HG03066 (cell line): ENCODE results near the gene SYT13.
"Not testable (repeated sequence)": the region's sequence is repeated elsewhere in the genome, so short reads cannot be mapped to it uniquely, and the experiment has no call there.

Source experiments
- ATAC-seq: cut with Tn5 transposase; IDR thresholded peaks from one replicate; pipeline ENCODE4 v1.9.1; 2021; ENCODE audit warnings: low read depth; ENCODE audit not compliant: unreplicated experiment

Gene SYT13

DNA sequence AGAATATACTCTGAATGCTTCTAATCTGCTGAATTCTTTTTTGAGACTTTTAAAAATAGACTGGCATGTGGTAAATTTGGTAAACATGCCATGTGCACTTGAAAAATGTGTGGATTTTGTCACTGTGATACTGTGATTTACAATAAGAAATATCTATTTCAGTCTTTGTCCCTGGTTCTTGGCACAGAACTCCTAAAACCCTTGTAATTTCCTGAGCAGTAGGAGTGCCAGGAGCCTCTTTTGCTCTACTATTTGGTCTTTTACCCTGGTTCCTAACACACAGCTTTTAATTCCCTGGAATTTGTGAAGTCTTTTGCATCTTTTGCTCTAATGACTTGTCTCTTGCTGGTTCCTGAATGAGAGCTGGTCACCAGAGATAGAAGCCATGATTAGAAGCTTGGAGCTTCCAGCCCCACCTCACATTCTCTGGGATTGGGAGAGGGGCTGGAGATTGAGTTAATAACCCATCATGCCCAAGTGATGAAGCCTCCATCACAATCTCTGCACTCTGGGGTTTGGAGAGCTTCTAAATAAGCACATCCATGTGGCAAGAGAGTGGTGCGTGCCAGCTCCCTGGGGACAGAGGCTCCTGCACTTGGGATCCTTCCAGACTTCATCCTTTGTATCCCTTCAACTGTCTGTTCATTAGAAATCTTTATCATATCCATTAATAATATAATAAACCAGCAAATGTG lies 27.2 kb upstream of the SYT13 start:
- ATAC-seq: no peak

DNA sequence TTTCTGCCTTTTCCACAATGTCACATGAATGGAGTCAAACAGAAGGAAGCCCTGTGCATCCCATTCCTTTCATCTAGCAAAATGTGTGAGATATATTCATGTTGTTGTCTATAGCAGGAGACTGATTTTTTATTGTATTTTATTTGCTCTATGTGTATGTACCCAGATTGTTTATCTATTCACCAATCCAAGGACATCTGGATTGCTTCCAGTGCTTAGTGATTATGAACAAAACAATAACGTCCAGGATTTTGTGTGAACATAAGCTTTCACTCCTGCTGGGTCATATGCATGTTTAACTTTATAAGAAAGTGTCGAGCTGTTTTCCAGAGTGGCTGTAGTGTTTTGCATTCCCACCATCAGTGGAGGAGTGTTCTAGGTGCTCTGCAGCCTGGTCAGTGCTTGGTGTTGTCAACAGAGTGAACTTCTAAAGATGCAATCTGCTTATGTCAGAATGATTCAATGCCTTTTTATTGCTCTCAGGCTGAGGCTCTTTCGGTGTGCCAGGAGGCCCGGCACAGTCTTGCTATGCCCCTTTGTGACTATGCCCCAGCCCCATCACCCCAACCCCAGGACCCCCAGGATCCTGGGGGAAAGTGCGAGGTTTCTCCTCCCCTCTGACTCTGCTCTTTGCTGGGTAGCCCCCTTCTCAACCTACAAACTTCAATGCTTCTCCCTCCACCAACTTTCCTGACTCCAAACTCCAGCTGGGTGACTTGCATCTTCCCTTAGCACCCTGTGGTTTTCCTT lies 19.9 kb upstream of the SYT13 start:
- ATAC-seq: no peak

DNA sequence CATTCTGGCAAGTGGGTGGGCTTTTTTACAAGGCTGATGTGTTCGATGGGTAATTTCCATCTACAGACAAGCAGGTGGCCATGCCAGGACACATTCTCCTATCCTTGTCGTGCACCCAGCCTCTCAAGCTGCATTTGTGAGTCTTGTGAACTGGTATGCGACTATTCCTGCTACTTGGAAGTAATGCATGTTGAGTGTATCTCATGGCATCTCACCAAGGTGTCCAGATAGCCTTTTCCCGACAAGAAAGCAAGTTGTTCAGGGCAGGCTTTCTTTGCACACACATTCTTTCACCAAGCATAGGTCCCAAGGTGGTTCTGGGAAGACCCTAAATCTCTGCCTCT lies 18.8 kb upstream of the SYT13 start:
- ATAC-seq: no peak

DNA sequence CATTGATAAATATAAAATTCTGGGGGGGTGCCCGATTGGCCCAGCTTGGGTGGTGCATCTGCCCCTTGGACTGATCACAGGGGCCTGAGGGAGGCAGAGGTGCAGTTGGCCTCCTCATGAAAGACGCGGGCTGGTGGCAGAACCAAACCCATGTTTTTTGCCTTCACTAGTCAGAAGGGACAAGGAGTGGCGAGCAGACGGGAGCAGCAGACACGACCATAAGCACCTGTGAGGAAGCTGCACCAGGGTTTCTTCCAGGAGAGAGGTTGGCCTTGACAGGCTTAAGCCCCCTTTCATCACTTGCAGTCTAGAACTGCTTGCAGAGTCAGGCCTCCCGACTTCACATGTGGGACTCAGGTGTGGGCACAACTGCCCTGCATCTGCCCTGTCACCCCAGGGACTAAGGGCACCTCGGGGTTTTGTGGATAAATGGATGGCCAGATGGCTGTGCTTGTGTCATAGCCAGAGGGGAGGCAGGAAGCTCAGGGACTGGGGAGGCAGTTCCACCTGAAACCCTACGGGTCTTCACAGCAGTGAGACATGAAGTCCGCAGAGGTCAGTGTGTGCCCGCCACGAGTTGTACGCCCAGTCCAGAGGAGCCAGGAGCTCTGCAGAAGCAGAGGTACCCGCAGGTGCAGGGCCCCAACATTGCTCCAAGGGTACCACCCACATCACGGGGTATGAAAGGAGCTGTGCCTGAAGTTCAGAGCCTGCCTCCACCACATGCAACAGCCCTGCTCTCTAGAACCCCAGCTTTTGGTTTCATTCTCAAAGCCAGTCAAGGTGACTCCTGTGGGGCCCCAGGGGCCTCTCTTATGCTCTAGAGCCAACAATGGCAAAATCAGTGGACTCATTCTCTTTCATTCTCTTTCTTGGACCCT lies 18.2 kb upstream of the SYT13 start:
- no peak for ATAC-seq

DNA sequence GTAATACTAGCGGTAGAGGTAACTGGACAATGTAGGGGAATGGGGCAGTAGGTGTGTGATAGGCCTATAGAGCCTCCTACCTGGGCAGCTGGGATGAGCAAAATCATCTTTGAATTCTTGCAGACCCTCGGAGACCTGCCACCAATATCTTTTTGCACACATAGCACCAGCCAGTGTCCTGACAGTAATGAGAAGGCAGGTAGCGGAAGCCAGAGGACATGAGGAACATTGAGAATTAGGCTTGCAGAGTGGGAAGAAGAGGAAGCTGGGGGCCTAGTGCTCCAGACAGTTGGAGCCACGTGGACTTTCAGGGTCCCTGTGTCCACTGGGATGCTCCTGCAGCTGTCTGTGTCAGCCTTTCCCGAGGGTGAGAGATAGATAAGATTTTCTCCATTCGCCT lies 17.2 kb upstream of the SYT13 start:
- no peak for ATAC-seq

DNA sequence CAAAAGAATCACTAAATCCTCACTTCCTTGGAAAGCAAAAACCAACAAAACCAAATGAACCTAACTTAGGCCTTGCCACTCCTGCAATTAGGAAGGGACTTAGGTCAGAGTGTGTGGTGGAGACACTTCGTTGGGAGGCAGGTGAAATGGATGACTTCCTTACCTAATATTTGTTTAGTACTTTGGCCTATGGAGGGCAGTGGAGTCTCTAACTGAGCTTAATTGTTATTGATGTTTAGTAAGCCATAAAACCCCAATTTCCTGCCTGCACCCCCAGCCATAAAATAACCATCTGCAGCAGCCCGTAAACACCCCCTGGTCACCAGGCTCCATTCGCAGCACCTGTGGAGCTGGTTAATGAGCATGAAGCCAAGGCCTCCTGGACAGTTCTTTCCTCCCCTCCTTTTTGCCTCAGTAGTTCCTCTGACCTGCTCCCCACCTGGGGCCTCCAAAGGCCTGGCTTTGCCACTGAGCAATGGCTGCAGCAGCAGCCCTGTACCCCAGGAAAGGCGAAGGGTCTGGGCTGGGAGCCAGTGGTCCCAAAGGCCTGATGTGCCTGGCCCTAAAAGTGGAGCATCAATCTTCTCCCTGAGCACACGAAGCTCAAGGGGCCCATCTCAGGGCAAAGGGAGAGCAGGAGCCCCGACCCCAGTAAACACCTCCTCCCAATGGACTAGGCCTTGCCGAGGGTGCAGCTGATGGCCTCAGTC lies 15.6 kb upstream of the SYT13 start:
- ATAC-seq: no peak

DNA sequence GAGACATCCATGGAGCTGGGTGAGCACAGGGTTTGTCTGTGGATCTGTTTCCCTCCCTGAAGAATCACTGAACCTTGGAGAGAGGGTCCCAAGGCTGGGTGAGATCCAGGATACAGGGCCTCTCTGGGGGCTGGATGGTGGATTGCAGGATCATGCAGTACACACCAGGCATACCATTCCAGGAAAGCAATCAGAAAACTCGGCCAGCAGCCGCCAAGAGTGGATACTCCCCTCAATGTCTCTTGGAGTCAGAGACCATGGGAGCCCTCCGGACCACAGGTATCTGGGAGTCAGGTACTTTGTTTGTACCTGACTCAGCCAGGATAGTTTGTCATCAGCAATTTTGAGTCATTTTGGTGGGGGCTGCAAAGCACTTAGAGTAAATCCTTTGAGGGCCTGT lies 14.6 kb upstream of the SYT13 start:
- no peak for ATAC-seq

DNA sequence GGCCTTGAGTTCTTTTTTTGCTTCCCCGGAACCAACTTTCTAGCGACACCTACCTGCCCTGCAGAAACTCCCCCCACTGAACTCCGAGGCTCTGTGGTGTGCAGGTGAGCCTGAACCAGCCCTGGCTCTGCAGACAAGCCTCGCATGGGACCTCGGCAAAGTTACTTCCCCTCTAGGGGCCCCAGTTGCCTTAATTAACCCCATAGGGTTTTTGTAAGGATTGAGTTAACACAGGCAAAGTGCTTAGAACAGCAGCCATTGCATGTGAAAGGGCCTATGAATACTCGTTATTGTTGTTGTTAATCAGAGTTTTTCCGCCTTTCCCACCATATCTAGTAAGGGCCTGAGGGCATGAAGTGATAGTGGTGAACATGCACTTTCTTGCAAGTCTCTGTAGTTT lies 12.6 kb upstream of the SYT13 start:
- ATAC-seq: no peak

DNA sequence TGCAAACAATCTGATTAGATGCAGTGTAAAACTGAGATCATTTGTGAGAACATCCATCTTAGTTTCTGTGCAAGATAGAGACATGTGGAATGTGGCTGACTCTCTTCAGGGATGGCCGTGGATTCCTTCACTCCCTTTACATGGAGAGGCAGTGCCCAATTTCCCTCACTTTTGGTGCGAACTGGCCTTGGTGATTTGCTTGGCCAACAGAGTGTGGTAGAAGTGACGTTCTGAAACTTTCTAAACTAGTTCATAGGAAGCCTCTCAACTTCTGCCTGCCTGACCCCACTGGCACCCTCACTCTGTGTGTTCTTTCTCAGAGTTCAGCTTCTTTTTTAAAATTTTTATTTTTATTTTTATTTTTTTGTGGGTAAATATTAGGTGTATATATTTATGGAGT lies 9.9 kb upstream of the SYT13 start:
- no peak for ATAC-seq

DNA sequence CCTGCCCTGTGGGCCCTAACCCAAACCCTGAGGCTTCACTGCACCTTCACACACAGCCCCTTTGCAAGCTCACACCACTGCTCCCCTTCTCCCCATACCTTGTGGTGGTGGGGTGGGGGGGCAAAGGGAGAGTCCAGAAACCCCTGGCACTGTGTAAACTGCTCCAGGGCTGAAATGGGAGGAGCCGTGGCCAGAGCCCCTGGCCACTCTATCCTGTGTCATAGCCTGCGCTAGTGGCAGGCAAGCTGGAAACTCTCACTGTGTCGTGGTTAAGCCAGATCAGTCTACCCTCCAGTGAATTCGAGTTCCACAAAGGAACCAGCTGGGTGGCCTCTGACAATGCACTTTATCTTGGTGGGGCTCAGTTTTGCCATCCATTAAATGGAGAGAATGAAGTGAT lies 8.4 kb upstream of the SYT13 start:
- no peak for ATAC-seq

DNA sequence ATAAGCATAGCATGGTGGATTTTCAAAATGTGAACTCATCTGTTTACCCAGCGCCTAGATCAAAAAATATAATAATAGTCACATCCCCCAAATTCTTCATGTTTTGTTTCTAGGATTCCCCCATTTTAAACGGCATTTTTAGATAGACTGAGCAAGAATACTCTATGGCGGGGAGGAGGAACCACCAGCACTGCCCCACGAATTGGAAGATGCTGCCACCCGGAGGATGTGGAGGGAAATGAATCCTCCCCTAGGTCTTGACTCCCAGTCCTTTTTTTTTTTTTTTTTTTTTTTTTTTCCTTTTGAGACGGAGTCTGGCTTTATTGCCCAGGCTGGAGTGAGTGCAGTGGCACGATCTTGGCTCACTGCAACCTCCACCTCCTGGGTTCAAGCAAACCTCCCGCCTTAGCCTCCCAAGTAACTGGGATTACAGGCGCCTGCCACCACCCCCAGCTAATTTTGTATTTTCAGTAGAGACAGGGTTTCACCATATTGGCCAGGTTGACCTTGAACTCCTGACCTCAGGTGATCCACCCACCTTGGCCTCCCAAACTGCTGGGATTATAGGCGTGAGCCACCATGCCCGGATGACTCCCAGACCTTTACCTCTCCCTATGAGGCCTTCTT lies 7.5 kb upstream of the SYT13 start:
- ATAC-seq: not testable (repeated sequence)

DNA sequence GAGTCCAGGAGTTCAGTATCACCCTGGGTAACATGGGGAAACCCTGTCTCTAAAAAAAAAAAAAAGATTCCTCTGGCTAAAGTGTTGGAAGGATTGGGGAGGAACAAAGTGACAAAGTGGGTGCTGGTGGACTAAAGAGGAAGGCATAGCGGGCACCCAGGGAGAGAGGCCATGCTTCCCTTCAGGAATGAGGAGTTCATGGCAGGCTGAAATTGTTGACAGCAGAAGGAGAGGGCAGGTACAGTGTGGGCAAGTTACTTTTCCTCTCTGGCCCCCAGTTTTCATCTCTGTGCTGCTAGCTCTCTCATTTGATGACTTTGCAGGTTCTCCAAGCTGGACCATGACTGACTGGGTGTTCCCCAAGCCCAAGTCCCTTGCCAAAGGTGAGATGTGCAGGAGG lies 4.4 kb upstream of the SYT13 start:
- ATAC-seq: no peak

DNA sequence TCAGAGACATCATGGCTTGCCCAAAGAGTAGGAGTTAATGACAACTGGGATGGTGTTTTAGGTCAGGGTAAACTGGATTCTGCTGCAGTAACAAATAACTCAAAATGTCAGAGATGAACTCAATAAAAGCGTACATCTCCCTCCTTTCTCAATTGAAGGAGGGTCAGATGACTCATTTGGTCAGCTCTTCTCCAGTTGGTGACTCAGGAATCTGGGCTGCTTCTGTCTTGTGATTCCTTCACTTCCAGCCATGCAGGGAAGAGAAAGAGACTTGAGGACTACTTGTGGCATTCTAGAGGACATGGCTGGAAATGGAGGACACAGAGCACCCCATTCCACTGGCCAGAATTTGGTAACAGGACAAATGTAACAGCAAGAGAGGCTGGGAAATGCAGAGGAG lies 3.2 kb upstream of the SYT13 start:
- no peak for ATAC-seq

DNA sequence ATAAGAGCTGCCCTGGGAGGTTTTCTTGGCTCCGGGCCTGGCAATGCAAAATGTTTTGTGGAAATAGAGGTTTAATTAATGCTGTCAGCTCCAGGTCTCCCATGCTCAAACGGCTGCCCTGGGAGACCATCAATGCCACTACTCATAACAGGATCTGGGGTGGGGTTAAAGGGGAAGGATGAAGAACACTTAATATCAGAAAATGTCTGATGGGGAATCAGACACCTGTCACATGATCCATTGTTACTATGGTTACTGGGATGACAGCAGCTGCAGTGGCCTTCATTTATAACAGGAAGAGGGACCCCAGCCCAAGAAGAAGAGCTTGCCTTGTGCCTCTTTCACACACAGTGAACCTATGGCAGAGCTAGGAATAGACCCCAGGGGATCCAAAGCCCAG lies 2.2 kb upstream of the SYT13 start:
- no peak for ATAC-seq

DNA sequence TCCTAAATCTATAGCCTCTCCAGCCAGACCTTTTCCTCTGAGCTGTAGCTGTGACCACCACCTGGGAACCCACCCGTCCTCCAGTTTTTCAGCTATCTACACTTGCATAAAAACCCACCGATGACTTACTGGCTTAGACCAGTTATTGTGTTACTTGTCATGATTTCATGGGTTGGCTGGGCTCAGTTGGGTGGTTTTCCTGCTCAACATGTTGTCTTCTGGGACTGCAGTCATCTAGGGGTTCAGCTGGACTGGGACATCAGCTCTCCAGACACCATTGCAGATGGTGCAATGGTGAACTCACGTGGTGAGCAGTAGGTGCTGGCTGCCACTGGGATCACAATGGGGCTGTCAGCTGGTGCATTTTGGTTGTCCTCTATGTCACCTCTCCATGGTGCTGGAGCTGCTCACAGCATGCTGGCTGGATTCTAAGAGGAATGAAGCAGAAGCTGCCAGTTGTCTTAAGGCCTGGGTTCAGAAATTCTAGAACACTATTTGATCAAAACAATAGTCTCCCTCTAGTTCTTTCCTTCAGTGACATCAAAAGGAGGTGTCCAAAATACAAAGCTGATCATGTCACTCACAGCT lies 1.3 kb upstream of the SYT13 start:
- no peak for ATAC-seq

DNA sequence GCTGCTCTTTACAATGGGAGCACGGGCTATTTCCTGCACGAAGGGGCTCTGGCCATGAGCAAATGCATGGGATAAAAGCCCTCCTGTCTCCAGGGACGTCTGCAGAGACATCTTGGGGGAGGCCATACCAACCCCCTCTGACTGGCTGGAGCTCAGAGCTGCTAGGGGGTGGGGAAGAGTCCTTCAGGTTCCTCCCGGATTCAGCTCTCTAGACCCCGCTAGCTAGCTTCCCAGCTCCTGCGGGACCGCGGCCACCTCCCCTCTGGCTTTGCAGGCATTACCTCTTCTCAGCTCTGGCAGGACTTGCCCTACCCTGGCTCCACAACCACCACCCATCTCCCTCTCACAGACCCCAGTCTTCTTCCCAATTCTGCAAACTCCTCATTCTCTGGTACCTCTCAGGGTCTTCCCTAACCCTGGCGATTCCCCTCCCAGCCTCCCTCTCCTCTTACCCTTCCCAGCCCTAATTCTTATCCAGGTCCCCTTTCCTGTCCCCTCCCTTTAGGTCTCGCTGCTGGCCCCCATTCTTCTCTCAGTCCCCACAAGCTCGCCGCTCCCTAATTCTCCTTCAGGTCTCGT lies 802 bp downstream of the SYT13 start:
- ATAC-seq: no peak

DNA sequence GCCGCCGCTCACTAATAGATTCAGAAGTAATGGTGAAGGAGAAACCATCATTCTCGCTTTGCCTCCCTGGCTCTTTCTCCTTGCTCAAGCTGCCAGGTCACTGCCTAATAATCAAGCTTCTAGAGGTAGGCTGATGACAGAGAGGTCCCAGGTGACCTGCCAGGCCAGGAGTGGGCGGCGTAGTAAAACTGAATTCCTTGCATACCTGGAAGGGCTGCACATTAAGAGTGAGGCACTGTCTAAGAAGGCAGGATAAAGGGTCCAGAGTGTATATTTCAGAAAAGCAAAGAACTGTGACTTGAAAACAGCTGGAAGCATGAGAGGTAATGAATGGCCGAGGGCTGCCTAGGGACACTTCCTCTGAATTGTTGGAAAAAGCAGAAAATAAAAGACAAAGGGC lies 4.1 kb downstream of the SYT13 start:
- no peak for ATAC-seq

DNA sequence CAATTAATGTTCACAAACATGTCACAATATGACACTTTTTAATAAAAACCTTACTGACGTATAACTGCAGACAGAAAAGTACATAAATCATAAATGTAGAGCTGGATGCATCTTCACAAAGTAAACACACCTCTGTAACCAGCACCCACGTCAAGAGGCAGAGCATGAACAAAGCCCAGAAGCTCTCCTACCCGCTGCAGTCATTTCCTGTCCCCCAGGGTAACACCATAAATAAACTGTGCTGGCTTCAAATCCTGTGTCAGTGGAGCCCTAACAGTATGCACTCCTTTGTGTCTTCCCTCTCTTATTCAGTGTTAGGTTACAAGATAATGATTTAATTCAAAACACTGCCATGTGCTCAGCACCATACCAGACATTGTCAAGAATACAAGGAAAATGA lies 5.7 kb downstream of the SYT13 start:
- no peak for ATAC-seq

DNA sequence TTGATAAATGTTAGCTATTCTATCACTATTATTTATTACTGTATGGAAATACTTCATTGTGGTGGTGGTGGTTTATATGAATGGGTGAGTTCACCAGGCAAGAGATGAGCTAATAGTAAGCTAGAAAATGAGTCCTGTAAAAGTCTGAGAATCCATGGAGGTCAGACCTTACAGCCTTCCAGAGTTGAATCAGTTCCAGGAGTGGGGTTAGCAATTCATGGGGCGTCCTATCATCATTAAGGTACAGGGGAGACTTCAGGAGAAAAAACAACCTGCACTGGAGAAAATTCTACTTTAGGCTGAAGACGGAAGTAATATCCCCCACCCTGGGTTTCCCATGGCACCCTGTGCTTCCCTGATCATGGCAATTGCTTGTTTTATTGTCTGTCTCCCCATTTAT lies 6.5 kb downstream of the SYT13 start:
- no peak for ATAC-seq

DNA sequence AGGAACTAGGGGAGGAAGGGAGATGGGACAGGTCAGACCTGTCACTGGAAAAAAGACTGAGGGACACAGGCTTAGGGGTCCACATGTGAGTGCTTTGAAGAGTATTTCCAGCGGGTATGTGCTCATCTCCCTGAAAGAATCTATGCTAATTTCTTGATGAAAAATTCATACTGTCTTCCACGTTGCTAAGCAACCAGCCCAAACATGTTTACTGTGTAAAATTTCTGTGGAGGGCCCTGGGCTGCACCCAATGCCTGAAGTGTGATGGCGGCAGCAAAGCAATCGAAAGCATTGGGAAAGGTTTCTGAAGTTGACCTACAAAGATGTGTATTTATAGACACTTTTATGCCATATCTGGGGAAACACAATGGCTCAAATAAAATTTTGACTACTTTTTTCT lies 7.4 kb downstream of the SYT13 start:
- ATAC-seq: no peak
